Measurements from ENCODE around the gene MEGF6. TPM values are rescaled to one million over a fixed set of nuclear protein-coding genes. Genes with fewer than 3 reads are reported as not detected.

The MEGF6 gene
- total and polyA plus RNA-seq, 2 of the 8 experiments (the other 6 are each of a cell fraction or from before 2014, with no cell fraction given), result 4.1 to 14.8 TPM

GRCh38 chr1:3628445-3628844 is 17.1 kb upstream of the MEGF6 start:
- POLR2A ChIA-PET (ENCODE audit: partially characterized antibody), result no interaction called here
- H3K79me2 ChIP-seq (ENCODE audit: control insufficient read depth in 1 of 2, insufficient read depth in 2 of 2, low read length in 2 of 2), result no peaks in the 10 kb centered on the region; a peak in 1 of 4 replicates
- H2BK120ac ChIP-seq (replicated peaks; ENCODE audit: low read depth, low read length), result no peak overlapping the region
- H2BK5ac ChIP-seq (ENCODE audit: low read depth, low read length), result no peak overlapping the region
- no peak overlapping the region for H2BK12ac ChIP-seq (ENCODE audit: low read depth, low read length)
- no peaks in the 10 kb centered on the region for H3K9me3 ChIP-seq (ENCODE audit: insufficient read depth in 2 of 2, low read depth in 1 of 2, low read length in 1 of 2)
- no peak overlapping the region for H4K91ac ChIP-seq (replicated peaks; ENCODE audit: insufficient read length, low read length)
- WGBS, 2 experiments (ENCODE audit: extremely low coverage in 1 of 2, insufficient coverage in 1 of 2, insufficient read length in 1 of 2, insufficient replicate concordance in 2 of 2, low coverage in 1 of 2, low lambda C conversion rate in 2 of 2, missing lambda C conversion rate in 1 of 2), result 86% methylated on average over 7 of the region's 10 CpGs; no CpG with 5 or more reads in 1 of the 2 experiments
- peaks cover 7% of the 10 kb centered on the region in 2 experiments for H4K20me1 ChIP-seq (replicated peaks in 1 of 2; ENCODE audit: control insufficient read depth in 1 of 2, insufficient read depth in 2 of 2, low read length in 2 of 2)
- no peaks in the 10 kb centered on the region for H3K27me3 ChIP-seq (replicated peaks in 1 of 4; ENCODE audit: control insufficient read depth in 3 of 4, extremely low read depth in 1 of 4, insufficient read depth in 3 of 4, low read length in 3 of 4)
- H2AFZ ChIP-seq (ENCODE audit: low read length), result no peak overlapping the region
- H3K56ac ChIP-seq (replicated peaks; ENCODE audit: insufficient read length, low read depth, low read length), result no peak overlapping the region
- H3K18ac ChIP-seq (ENCODE audit: extremely low read depth, low read length), result no peak overlapping the region
- no peak overlapping the region for H3K27ac ChIP-seq (ENCODE audit: low read depth, low read length)
- FAIRE-seq (no peak), DNase-seq (ENCODE audit: low read depth in 1 of 2, low spot score in 2 of 2) (no peak)
- H3K36me3 ChIP-seq (ENCODE audit: control insufficient read depth in 2 of 4, insufficient read depth in 4 of 4, low read length in 3 of 4), result peaks cover 0 to 33% (median 8%) of the 10 kb centered on the region in 4 experiments; a peak in 6 of 8 replicates
- H3K23me2 ChIP-seq (ENCODE audit: low read depth, low read length), result peaks cover 11% of the 10 kb centered on the region
- no peak overlapping the region for H3K4me3 ChIP-seq (ENCODE audit: extremely low read depth in 1 of 4, insufficient read depth in 2 of 4, low read depth in 3 of 4, low read length in 4 of 4)
- no peak overlapping the region for H3K4ac ChIP-seq (replicated peaks; ENCODE audit: insufficient read length, low read depth, low read length)
- H4K8ac ChIP-seq (ENCODE audit: extremely low read depth, insufficient read depth, low read length), result no peak overlapping the region; the same call in 1 of the 2 replicates
- no peak overlapping the region for H3K9ac ChIP-seq (replicated peaks in 1 of 4; ENCODE audit: extremely low read depth in 1 of 4, low read depth in 3 of 4, low read length in 3 of 4)
- H3K14ac ChIP-seq (ENCODE audit: insufficient read length), result no peak overlapping the region
- CTCF ChIA-PET (ENCODE audit: partially characterized antibody), result interaction anchor here (0.8 to 4.8 kb wide), 12 partner anchors 8 to 175 kb away, joined by 3 to 22 read pairs (median 5); no protein-coding TSS in a partner anchor
- no peak overlapping the region for H2BK15ac ChIP-seq (ENCODE audit: low read length)
- H3K23ac ChIP-seq (ENCODE audit: insufficient read length), result no peak overlapping the region
- no peaks in the 10 kb centered on the region for H3K79me1 ChIP-seq (ENCODE audit: low read depth, low read length)
- no peak overlapping the region for H3K4me2 ChIP-seq (ENCODE audit: insufficient read depth in 1 of 2, low read depth in 2 of 2, low read length in 2 of 2)
- H4K5ac ChIP-seq (ENCODE audit: insufficient read length, low read depth, low read length), result no peak overlapping the region
- H2BK20ac ChIP-seq (ENCODE audit: low read length), result no peak overlapping the region
- H3K4me1 ChIP-seq (replicated peaks in 1 of 4; ENCODE audit: control insufficient read depth in 3 of 4, insufficient read depth in 4 of 4, low read length in 3 of 4), result peaks cover 0 to 21% (median 4%) of the 10 kb centered on the region in 4 experiments; a peak in 6 of 7 replicates
- no peak overlapping the region for H2AK5ac ChIP-seq (ENCODE audit: low read depth, low read length)

Measured in H1 (cell line).